MG63 (cell line): ENCODE data around the gene ECT2L. TPM values are rescaled to one million over a fixed set of nuclear protein-coding genes. Genes with fewer than 3 reads are reported as not detected.

ENCODE experiments used
- DNase-seq: peaks from one replicate; pipeline ENCODE4 v3.0.0-alpha.2; 2020
- H3K27me3 ChIP-seq: fragments of 250-450 bp; sonication (Bioruptor Pico); 2 replicates; pipeline ENCODE4 v1.5.1; 2020; ENCODE audit warnings: mild to moderate bottlenecking, moderate library complexity
- H3K36me3 ChIP-seq: fragments of 250-450 bp; sonication (Bioruptor Pico); 2 replicates; pipeline ENCODE4 v1.5.1; 2020; ENCODE audit warnings: mild to moderate bottlenecking, moderate library complexity
- H3K4me3 ChIP-seq: fragments of 250-450 bp; sonication (Bioruptor Pico); 2 replicates; pipeline ENCODE4 v1.5.1; 2020; ENCODE audit warnings: mild to moderate bottlenecking, moderate library complexity
- H3K9me3 ChIP-seq: fragments of 250-450 bp; sonication (Bioruptor Pico); 2 replicates; pipeline ENCODE4 v1.5.1; 2020; ENCODE audit warnings: mild to moderate bottlenecking, moderate library complexity
- total RNA-seq: library from RNA; depleted of rRNA; stranded (reverse); fragments of >200 nt; shearing (Covaris generic); gene quantifications from 2 replicates; pipeline ENCODE4 v1.2.3, GENCODE V29; 2014; ENCODE audit warnings: low replicate concordance

Gene ECT2L
- total RNA-seq, 1 experiment from 2014 or later: not detected

- no peaks in the 10 kb centered on the region for H3K27me3 ChIP-seq
- H3K36me3 ChIP-seq: no peaks in the 10 kb centered on the region
- no peaks in the 10 kb centered on the region for H3K9me3 ChIP-seq
- H3K4me3 ChIP-seq: no peak overlapping the region
- no peak for DNase-seq
These were observed 884 bp downstream of the ECT2L start for GRCh38 chr6:138796771-138797170.

GRCh38 chr6:138797806-138798446, 2.0 kb downstream of the ECT2L start:
- Histone ChIP-seq H3K9me3 (no peaks in the 10 kb centered on the region), H3K4me3 (no peak overlapping the region), H3K27me3 (no peaks in the 10 kb centered on the region), H3K36me3 (no peaks in the 10 kb centered on the region)
- DNase-seq: no peak

- no peaks in the 10 kb centered on the region for H3K9me3 ChIP-seq
- H3K4me3 ChIP-seq: no peak overlapping the region
- no peaks in the 10 kb centered on the region for H3K27me3 ChIP-seq
- no peaks in the 10 kb centered on the region for H3K36me3 ChIP-seq
- DNase-seq: no peak
These were observed 4.7 kb downstream of the ECT2L start for GRCh38 chr6:138800377-138801150.

GRCh38 chr6:138803331-138803730, 7.4 kb downstream of the ECT2L start:
- no peaks in the 10 kb centered on the region for H3K36me3 ChIP-seq
- H3K9me3 ChIP-seq: no peaks in the 10 kb centered on the region
- H3K27me3 ChIP-seq: no peaks in the 10 kb centered on the region
- no peak for DNase-seq
- H3K4me3 ChIP-seq: no peak overlapping the region

- H3K36me3 ChIP-seq: no peaks in the 10 kb centered on the region
- H3K9me3 ChIP-seq: no peaks in the 10 kb centered on the region
- no peak overlapping the region for H3K4me3 ChIP-seq
- no peaks in the 10 kb centered on the region for H3K27me3 ChIP-seq
- DNase-seq: no peak
These were observed 8.0 kb downstream of the ECT2L start for GRCh38 chr6:138803861-138804260.

GRCh38 chr6:138805016-138805765, 9.3 kb downstream of the ECT2L start:
- no peaks in the 10 kb centered on the region for H3K27me3 ChIP-seq
- peak; percentile 61 for DNase-seq
- no peaks in the 10 kb centered on the region for H3K36me3 ChIP-seq
- no peak overlapping the region for H3K4me3 ChIP-seq
- H3K9me3 ChIP-seq: no peaks in the 10 kb centered on the region

- Histone ChIP-seq H3K36me3 (no peaks in the 10 kb centered on the region), H3K4me3 (no peak overlapping the region), H3K9me3 (no peaks in the 10 kb centered on the region), H3K27me3 (no peaks in the 10 kb centered on the region)
- DNase-seq: no peak
These were observed 11.0 kb downstream of the ECT2L start for GRCh38 chr6:138806889-138807288.

- no peak for DNase-seq
- Histone ChIP-seq H3K4me3 (no peak overlapping the region), H3K27me3 (no peaks in the 10 kb centered on the region), H3K36me3 (no peaks in the 10 kb centered on the region), H3K9me3 (no peaks in the 10 kb centered on the region)
These were observed 13.8 kb downstream of the ECT2L start for GRCh38 chr6:138809677-138810076.

GRCh38 chr6:138811866-138812265, 16.0 kb downstream of the ECT2L start:
- H3K9me3 ChIP-seq: no peaks in the 10 kb centered on the region
- no peaks in the 10 kb centered on the region for H3K27me3 ChIP-seq
- H3K36me3 ChIP-seq: no peaks in the 10 kb centered on the region
- no peak overlapping the region for H3K4me3 ChIP-seq
- no peak for DNase-seq

- no peak for DNase-seq
- Histone ChIP-seq H3K36me3 (no peaks in the 10 kb centered on the region), H3K27me3 (no peaks in the 10 kb centered on the region), H3K4me3 (no peak overlapping the region), H3K9me3 (no peaks in the 10 kb centered on the region)
These were observed 18.4 kb downstream of the ECT2L start for GRCh38 chr6:138814179-138814834.

GRCh38 chr6:138815221-138815620, 19.3 kb downstream of the ECT2L start:
- H3K36me3 ChIP-seq: no peaks in the 10 kb centered on the region
- no peaks in the 10 kb centered on the region for H3K9me3 ChIP-seq
- H3K27me3 ChIP-seq: no peaks in the 10 kb centered on the region
- no peak for DNase-seq
- H3K4me3 ChIP-seq: no peak overlapping the region

- DNase-seq: no peak
- Histone ChIP-seq H3K9me3 (no peaks in the 10 kb centered on the region), H3K36me3 (no peaks in the 10 kb centered on the region), H3K4me3 (no peak overlapping the region), H3K27me3 (no peaks in the 10 kb centered on the region)
These were observed 20.1 kb downstream of the ECT2L start for GRCh38 chr6:138815797-138816528.

GRCh38 chr6:138817799-138818198, 21.9 kb downstream of the ECT2L start:
- no peaks in the 10 kb centered on the region for H3K27me3 ChIP-seq
- no peaks in the 10 kb centered on the region for H3K36me3 ChIP-seq
- no peak for DNase-seq
- no peak overlapping the region for H3K4me3 ChIP-seq
- no peaks in the 10 kb centered on the region for H3K9me3 ChIP-seq

GRCh38 chr6:138818496-138819194, 22.8 kb downstream of the ECT2L start:
- H3K27me3 ChIP-seq: no peaks in the 10 kb centered on the region
- DNase-seq: no peak
- no peak overlapping the region for H3K4me3 ChIP-seq
- no peaks in the 10 kb centered on the region for H3K36me3 ChIP-seq
- no peaks in the 10 kb centered on the region for H3K9me3 ChIP-seq

GRCh38 chr6:138821519-138821918, 25.6 kb downstream of the ECT2L start:
- Histone ChIP-seq H3K36me3 (no peaks in the 10 kb centered on the region), H3K9me3 (no peaks in the 10 kb centered on the region), H3K27me3 (no peaks in the 10 kb centered on the region), H3K4me3 (no peak overlapping the region)
- no peak for DNase-seq
